GOT3 (cell line): ENCODE data around the gene CBX1.
"Not testable (repeated sequence)": the region's sequence is repeated elsewhere in the genome, so short reads cannot be mapped to it uniquely, and the experiment has no call there.

Source experiments
- DNase-seq: peaks from one replicate; lab custom pipeline; 2025; ENCODE audit warnings: mixed read lengths; lab: John Stamatoyannopoulos, UW

CBX1 gene

DNA sequence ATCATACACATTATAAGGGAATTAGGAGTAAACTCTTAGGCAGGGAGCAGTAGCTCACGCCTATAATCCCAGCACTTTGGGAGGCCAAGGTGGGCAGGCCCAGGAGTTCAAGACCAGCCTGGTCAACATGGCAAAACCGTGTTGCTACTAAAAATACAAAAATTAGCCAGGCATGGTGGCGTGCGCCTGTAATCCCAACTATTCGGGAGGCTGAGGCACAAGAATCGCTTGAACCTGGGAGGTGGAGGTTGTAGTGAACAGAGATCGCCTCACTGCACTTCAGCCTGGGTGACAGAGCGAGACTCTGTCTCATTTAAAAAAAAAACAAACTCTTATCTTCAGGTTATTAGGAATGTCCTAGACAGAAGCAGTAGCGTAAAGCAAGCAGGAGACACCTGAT lies 28.5 kb downstream of the CBX1 start:
- not testable (repeated sequence) for DNase-seq

GRCh38 chr17:48071654-48072053 lies 29.6 kb downstream of the CBX1 start:
- no peak for DNase-seq

- no peak for DNase-seq
Measured at GRCh38 chr17:48070195-48070594, 31.1 kb downstream of the CBX1 start.

GRCh38 chr17:48068491-48068961 lies 32.8 kb downstream of the CBX1 start:
- DNase-seq: no peak

- not testable (repeated sequence) for DNase-seq
Measured at GRCh38 chr17:48067808-48068207, 33.5 kb downstream of the CBX1 start.

- no peak for DNase-seq
Measured at GRCh38 chr17:48067245-48067644, 34.0 kb downstream of the CBX1 start.

GRCh38 chr17:48066656-48067055 lies 34.6 kb downstream of the CBX1 start:
- DNase-seq: no peak

DNA sequence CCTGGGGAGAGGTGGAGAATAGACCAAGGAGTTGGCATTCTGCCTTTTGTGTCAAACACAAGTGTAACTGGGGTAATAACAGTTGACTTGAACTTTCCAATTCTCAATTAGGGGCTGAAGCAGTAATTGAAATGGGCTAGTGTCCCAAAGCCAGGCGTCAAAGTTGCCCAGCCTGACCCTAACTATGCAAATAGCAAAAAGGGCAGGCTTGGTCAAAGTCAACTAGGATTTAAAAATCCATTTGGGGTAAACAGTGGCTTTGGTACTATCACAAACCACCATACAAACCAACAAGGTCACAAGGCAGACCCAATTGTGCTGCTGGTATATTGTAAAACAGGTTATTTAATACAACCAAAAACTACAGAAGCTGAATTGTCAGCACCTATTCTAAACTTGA lies 35.1 kb downstream of the CBX1 start:
- DNase-seq: no peak

DNA sequence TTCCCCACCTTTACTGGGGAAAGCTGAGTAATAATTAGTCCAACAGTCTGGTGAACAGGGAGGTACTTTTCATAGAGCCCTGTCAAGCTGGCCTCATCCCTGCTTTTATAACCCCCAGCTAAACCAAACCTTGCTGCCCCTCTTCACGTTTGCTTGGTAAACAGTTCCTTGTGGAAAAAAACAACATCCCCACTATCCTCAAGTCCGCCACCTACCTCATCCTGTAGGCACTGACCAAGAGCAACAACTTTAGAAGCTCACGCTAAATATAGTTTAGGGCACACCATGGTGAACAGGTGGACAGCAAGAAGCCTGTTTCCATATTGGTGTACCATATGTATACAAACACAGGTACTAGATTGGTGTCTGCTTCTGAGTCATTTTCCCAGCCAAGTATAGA lies 36.6 kb downstream of the CBX1 start:
- no peak for DNase-seq

DNA sequence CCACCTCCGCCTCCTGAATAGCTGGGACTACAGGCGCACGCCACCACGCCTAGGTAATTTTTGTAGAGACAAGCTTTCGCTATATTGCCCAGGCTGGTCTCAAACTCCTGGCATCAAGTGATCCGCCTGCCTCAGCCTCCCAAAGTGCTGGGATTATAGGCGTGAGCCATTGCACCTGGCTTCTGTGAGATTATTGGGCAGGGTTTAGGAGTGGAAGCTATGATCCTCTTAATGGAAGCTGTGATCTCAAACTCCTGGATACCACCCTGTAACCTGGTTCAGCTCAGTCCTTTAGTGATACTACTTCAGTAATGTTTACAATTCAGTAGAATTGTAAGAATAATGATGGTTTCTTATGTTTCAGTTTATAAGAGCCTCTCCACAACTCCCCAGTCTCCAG lies 39.0 kb downstream of the CBX1 start:
- DNase-seq: no peak

DNA sequence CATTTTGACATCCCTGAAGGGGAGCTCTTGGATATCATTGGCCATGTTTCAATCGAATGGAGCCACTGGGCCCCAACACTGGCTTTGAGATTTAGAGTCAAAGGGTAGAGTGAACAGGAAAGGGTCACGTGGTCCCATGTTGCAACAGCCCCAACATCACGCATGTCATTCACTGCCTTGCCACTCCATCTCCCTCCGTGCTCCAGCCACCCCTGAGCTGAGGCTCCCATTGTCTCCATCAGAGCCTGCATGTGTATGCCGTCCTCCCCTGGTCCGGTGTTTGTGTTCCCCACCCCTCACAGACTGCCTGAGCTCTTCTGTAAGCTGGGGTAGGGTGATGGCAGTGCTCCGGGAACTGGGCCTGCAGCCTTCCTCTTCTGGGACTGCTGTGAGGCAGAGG lies 41.0 kb downstream of the CBX1 start:
- no peak for DNase-seq

DNA sequence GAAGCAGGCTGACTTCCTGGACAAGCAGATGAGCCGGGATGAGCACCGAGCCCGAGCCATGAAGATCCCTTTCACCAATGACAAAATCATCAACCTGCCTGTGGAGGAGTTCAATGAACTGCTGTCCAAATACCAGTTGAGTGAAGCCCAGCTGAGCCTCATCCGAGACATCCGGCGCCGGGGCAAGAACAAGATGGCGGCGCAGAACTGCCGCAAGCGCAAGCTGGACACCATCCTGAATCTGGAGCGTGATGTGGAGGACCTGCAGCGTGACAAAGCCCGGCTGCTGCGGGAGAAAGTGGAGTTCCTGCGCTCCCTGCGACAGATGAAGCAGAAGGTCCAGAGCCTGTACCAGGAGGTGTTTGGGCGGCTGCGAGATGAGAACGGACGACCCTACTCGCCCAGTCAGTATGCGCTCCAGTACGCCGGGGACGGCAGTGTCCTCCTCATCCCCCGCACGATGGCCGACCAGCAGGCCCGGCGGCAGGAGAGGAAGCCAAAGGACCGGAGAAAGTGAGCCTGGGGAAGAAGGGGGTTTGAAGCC lies 42.1 kb downstream of the CBX1 start:
- DNase-seq: no peak

- no peak for DNase-seq
Measured at GRCh38 chr17:48058393-48059124, 42.7 kb downstream of the CBX1 start.

GRCh38 chr17:48057626-48058025 lies 43.7 kb downstream of the CBX1 start:
- no peak for DNase-seq

DNA sequence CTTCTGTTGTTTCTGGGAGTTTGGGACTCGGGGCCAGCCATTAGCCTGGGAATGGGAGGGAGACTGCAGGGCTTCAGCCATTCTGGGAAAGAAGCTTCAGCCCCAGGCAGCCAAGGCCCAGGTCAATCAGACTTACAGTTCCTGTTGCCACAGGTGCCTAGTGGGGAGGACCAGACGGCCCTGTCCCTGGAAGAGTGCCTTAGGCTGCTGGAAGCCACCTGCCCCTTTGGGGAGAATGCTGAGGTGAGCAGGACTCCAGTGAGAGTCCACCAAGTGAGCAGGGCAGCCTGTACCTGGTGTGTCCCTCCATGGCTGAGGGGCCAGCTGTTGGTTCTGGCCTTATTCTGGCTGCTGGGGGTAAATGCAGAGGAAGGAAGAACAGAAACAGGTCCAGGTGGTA lies 44.4 kb downstream of the CBX1 start:
- no peak for DNase-seq

- no peak for DNase-seq
Measured at GRCh38 chr17:48056246-48056745, 45.0 kb downstream of the CBX1 start.

- DNase-seq: peak; percentile 16
Measured at GRCh38 chr17:48055531-48056245, 45.6 kb downstream of the CBX1 start.

GRCh38 chr17:48054238-48055185 lies 46.8 kb downstream of the CBX1 start:
- DNase-seq: no peak

GRCh38 chr17:48053758-48054237 lies 47.5 kb downstream of the CBX1 start:
- DNase-seq: no peak

DNA sequence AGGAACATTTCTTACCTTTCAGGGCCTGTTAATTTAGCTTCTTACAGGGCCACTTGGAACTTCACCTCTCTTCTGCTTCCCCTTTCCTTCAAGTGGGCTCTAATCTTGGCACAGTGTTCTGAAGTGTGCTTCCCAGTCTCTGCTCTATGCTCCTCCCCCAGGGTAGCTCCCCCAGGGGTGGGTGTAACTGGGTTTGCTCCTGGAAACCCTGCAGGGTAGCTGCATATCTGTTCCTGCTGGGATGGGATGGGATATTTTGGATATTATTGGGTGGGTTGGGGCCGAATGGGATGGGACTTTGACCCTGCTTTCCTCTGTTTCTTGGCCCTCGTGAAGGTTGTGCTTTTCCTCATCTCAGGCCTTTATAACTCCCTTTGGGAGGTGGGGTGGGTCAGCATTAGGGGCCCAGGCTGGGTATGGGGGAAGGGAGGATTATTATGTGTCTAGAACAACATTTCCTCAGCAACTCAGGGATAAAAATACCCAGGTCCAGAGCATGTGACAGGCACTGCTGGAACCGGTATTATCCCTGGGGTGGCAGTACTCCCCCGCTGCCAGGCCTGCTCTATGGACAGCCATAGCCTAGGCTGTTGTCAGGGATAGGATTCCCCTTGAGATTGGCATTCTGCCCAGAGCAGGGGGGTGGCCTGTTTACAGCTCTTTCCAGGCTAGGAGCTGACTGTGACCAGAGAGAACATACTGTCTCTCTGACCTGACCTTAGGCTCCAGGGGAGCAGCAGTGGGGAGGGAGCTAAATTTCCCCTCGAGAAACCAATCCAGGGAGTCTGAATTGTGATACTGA lies 48.1 kb downstream of the CBX1 start:
- no peak for DNase-seq
